Body of pancreas (tissue), 4 donors: Measurements from ENCODE around the gene CSF1. TPM values are rescaled to one million over a fixed set of nuclear protein-coding genes. Genes with fewer than 3 reads are reported as not detected.

ENCODE experiments used
- ATAC-seq: fragments of 150-250 bp; one replicate; pipeline ENCODE4 v1.9.1; 2016
- DNase-seq, 4 donors: peaks; one replicate each; pipeline ENCODE4 v3.0.0-alpha.2; 2019
- H3K27ac ChIP-seq, 4 donors: fragments of 200-600 bp; sonication (generic); 1 replicate in 3 of 4; 2 replicates in 1 of 4; pipeline versions ENCODE4 v1.5.1 to v1.6.1; 2016 to 2019; ENCODE audit warnings: mild to moderate bottlenecking in 1 of 4, mixed read lengths in 1 of 4, moderate library complexity in 1 of 4
- H3K27me3 ChIP-seq, 2 donors: fragments of 200-600 bp; sonication (generic); one replicate each; pipeline ENCODE4 v1.6.0; 2016; ENCODE audit warnings: mild to moderate bottlenecking in 1 of 2
- H3K36me3 ChIP-seq, 2 donors: fragments of 200-600 bp; sonication (generic); replicated peaks in 1 of 2; 2 replicates each; pipeline ENCODE4 v1.5.1; 2016; ENCODE audit warnings: low read depth in 2 of 2; ENCODE audit not compliant: insufficient read depth in 1 of 2
- H3K4me1 ChIP-seq: fragments of 200-600 bp; sonication (generic); one replicate; pipeline ENCODE4 v1.6.0; 2016
- H3K4me3 ChIP-seq, 2 donors: fragments of 200-600 bp; sonication (generic); 1 replicate in 1 of 2; 2 replicates in 1 of 2; pipeline ENCODE4 v1.5.1; 2016 to 2019
- H3K9me3 ChIP-seq, 3 donors: fragments of 200-600 bp; sonication (generic); 1 replicate in 2 of 3; 2 replicates in 1 of 3; pipeline ENCODE4 v1.5.1; 2016
- POLR2A ChIP-seq, 3 donors: fragments of 450-650 bp; IDR thresholded peaks; one replicate each; pipeline ENCODE4 v1.6.1; 2016; ENCODE audit warnings: antibody characterized with exemption in 3 of 3, mild to moderate bottlenecking in 2 of 3
- whole genome bisulfite sequencing, 2 donors: methylation state at CpG; one replicate each; pipeline ENCODE4 v1.1.5; 2017; 5-methylcytosine and 5-hydroxymethylcytosine counted together
- intact Hi-C: fragments of 100-400 bp; cut with DNase I; formaldehyde crosslinking; loops from one replicate; pipeline ENCODE4 v1.15.1; 2023
- total RNA-seq, 2 donors: library from RNA; depleted of rRNA; stranded (reverse); fragments of >200 nt; gene quantifications; one replicate each; pipeline ENCODE4 v1.1.0, GENCODE V29; 2016
- TF ChIP-seq, protein P1 (sequence below), 7 experiments: fragments of 450-650 bp in 4 of 7; fragments of 200-600 bp in 3 of 7; sonication (generic) in 3 of 7; IDR thresholded peaks; one replicate each; pipeline ENCODE4 v1.5.1; 2016 to 2019; ENCODE audit warnings: antibody characterized with exemption in 7 of 7

The CSF1 gene
- total RNA-seq, 2 donors from 2014 or later = 26.7 to 60.7 TPM

DNA sequence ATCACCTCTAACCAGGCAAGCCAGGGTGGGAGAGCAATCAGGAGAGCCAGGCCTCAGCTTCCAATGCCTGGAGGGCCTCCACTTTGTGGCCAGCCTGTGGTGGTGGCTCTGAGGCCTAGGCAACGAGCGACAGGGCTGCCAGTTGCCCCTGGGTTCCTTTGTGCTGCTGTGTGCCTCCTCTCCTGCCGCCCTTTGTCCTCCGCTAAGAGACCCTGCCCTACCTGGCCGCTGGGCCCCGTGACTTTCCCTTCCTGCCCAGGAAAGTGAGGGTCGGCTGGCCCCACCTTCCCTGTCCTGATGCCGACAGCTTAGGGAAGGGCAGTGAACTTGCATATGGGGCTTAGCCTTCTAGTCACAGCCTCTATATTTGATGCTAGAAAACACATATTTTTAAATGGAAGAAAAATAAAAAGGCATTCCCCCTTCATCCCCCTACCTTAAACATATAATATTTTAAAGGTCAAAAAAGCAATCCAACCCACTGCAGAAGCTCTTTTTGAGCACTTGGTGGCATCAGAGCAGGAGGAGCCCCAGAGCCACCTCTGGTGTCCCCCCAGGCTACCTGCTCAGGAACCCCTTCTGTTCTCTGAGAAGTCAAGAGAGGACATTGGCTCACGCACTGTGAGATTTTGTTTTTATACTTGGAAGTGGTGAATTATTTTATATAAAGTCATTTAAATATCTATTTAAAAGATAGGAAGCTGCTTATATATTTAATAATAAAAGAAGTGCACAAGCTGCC is 19.8 kb downstream of the CSF1 start:
- 90 to 99% methylated on average over 8 to 9 of the region's 9 CpGs for WGBS, 2 donors
- ATAC-seq = no peak
- TF ChIP-seq, protein P1, sequence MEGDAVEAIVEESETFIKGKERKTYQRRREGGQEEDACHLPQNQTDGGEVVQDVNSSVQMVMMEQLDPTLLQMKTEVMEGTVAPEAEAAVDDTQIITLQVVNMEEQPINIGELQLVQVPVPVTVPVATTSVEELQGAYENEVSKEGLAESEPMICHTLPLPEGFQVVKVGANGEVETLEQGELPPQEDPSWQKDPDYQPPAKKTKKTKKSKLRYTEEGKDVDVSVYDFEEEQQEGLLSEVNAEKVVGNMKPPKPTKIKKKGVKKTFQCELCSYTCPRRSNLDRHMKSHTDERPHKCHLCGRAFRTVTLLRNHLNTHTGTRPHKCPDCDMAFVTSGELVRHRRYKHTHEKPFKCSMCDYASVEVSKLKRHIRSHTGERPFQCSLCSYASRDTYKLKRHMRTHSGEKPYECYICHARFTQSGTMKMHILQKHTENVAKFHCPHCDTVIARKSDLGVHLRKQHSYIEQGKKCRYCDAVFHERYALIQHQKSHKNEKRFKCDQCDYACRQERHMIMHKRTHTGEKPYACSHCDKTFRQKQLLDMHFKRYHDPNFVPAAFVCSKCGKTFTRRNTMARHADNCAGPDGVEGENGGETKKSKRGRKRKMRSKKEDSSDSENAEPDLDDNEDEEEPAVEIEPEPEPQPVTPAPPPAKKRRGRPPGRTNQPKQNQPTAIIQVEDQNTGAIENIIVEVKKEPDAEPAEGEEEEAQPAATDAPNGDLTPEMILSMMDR (IDR thresholded peaks at IDR 0.05) = no peak
- TF ChIP-seq POLR2A (IDR thresholded peaks at IDR 0.05) = no peak
- DNase-seq = no peak
- no peaks in the 10 kb centered on the region for H3K36me3 ChIP-seq
- intact Hi-C loops = no loop called here
- peaks cover 68% of the 10 kb centered on the region for H3K4me1 ChIP-seq
- H3K4me3 ChIP-seq = no peak overlapping the region
- H3K27ac ChIP-seq = peak overlapping the region in 3 of 4 donors; percentile 8 to 64 (median 58)
- no peaks in the 10 kb centered on the region for H3K27me3 ChIP-seq
- no peaks in the 10 kb centered on the region for H3K9me3 ChIP-seq

DNA sequence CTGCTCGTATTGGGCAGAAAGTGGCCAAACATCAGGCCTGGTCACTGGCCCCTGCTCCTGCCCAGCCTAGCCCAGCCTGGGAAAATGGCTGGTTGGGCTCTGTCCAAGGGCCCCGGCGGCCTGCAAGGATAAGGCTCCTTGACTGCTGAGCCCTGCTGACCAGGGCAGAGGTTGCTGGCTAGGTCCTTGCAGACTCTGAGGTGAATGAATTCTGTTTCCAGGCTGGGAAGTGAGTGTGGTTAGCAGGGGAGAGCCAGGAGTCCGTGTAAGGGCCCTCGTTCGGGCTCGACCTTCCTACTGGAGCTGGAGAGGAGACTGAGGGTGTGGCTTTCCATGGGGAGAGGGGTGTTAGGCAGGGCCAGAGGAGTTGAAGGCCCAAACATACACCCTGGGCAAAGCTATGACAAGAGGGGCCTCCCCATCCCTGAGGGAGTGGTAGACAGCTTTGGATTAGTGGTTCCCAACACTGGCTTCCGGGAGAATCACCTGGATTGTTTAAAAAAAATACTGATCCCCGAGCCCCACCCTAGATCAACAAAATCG is 20.6 kb downstream of the CSF1 start:
- H3K4me1 ChIP-seq = peaks cover 76% of the 10 kb centered on the region
- peak overlapping the region in 2 of 4 donors; percentile 64 to 67 for H3K27ac ChIP-seq
- intact Hi-C loops = no loop called here
- WGBS, 2 donors = 26 to 36% methylated on average over 9 to 10 of the region's 10 CpGs
- H3K9me3 ChIP-seq = no peaks in the 10 kb centered on the region
- ATAC-seq = peak; percentile 80
- DNase-seq = peak; percentile 86 to 92 (median 90)
- TF ChIP-seq, protein P1 (IDR thresholded peaks at IDR 0.05) = peak in 3 of 7 experiments; percentile 14 to 20 (median 18)
- TF ChIP-seq POLR2A (IDR thresholded peaks at IDR 0.05) = peak in 2 of 3 donors; percentile 10 to 30
- H3K27me3 ChIP-seq = no peaks in the 10 kb centered on the region
- H3K36me3 ChIP-seq = no peaks in the 10 kb centered on the region
- no peak overlapping the region for H3K4me3 ChIP-seq

DNA sequence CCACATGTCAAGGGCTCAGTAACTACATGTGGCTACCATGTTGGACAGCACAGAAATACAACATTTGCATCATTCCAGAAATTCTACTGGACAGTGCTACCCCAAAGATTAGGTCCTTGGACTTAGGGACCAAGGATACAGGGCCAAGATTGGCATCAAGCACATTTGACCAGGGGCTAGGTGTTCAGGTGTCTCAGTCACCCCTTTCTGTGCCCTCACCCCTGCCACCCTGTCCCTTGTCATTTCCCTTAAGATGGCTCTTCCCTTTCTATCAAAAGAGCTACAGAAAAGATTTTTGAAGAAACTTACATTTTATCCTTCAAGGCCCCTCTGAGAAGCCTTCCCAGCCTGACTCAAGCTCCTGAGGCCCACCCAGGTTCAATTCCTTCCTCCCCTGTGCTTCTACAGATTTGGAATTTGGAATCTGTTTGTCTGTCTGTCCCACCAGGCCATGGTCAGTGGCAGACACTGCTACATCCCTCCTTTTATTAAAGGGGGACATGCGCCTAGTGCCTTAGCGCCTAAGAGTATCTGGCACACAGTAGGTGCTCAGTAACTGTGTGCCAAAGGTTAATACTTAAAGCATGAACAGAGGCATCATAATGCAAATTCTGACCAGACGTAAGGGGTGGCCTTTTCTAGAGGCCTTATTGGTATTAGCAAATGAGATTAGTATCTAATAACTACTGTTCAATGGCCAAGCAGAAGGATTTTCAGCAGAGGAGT is 21.4 kb downstream of the CSF1 start:
- Histone ChIP-seq H3K9me3 (no peaks in the 10 kb centered on the region), H3K4me3 (no peak overlapping the region), H3K27ac (peak overlapping the region in 1 of 4 donors; percentile 64), H3K27me3 (no peaks in the 10 kb centered on the region), H3K36me3 (no peaks in the 10 kb centered on the region), H3K4me1 (peaks cover 76% of the 10 kb centered on the region)
- WGBS, 2 donors = 95 to 98% methylated on average over 3 of the region's 3 CpGs
- intact Hi-C loops = no loop called here
- TF ChIP-seq POLR2A (IDR thresholded peaks at IDR 0.05) = no peak
- TF ChIP-seq, protein P1 (IDR thresholded peaks at IDR 0.05) = no peak
- no peak for DNase-seq
- ATAC-seq = no peak

DNA sequence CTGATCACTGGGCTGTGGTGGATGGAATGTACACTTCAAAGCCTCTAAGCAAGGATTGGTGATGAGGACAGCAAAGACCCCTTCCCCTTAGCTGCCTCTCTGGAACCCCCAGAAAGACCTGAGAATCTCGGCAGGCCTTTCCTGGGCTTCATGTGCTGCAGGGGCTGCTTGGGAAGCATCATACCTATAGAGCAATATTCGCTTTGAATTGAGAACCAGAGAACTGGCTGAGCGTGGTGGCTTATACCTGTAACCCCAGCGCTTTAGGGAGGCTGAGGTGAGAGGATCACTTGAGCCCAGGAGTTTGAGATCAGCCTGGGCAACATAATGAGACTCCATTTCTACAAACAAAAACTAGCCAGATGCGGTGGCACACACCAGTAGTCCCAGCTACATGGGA is 22.0 kb downstream of the CSF1 start:
- no peak overlapping the region for H3K4me3 ChIP-seq
- WGBS, 2 donors = 93% methylated on average over 5 of the region's 5 CpGs
- no peaks in the 10 kb centered on the region for H3K9me3 ChIP-seq
- peak overlapping the region in 2 of 4 donors; percentile 6 to 74 for H3K27ac ChIP-seq
- H3K36me3 ChIP-seq = no peaks in the 10 kb centered on the region
- intact Hi-C loops = no loop called here
- peaks cover 70% of the 10 kb centered on the region for H3K4me1 ChIP-seq
- ATAC-seq = no peak
- DNase-seq = no peak
- no peaks in the 10 kb centered on the region for H3K27me3 ChIP-seq
- no peak for TF ChIP-seq POLR2A (IDR thresholded peaks at IDR 0.05)
- TF ChIP-seq, protein P1 (IDR thresholded peaks at IDR 0.05) = no peak
